Thoracic aorta (tissue), 2 donors: ENCODE results near the gene HERPUD1. TPM values are rescaled to one million over a fixed set of nuclear protein-coding genes. Genes with fewer than 3 reads are reported as not detected.
A peak's percentile ranks its signal among the peaks of the same experiment; 100 is the strongest.

Experiments
- ATAC-seq: fragments of 150-250 bp; one replicate; pipeline ENCODE4 v1.8.0; 2017; ENCODE audit warnings: low read depth; ENCODE audit not compliant: insufficient number of reproducible peaks, low FRiP score
- DNase-seq: peaks from one replicate; pipeline ENCODE4 v3.0.0-alpha.2; 2020; ENCODE audit warnings: low spot score
- H3K27ac ChIP-seq, 2 donors: fragments of 200-600 bp; sonication (generic); 1 replicate in 1 of 2; 2 replicates in 1 of 2; pipeline ENCODE4 v1.5.1; 2016; ENCODE audit warnings: mild to moderate bottlenecking in 2 of 2, moderate library complexity in 2 of 2
- H3K27me3 ChIP-seq: fragments of 200-600 bp; sonication (generic); replicated peaks from 2 replicates; pipeline ENCODE4 v1.6.0; 2016; ENCODE audit warnings: mild to moderate bottlenecking; ENCODE audit not compliant: insufficient read depth
- H3K36me3 ChIP-seq: fragments of 200-600 bp; sonication (generic); one replicate; pipeline ENCODE4 v1.5.1; 2016
- H3K4me1 ChIP-seq, 2 donors: fragments of 200-600 bp; sonication (generic); 1 replicate in 1 of 2; 2 replicates in 1 of 2; pipeline versions ENCODE4 v1.5.1 to v1.6.0; 2016; ENCODE audit warnings: low read depth in 2 of 2, mild to moderate bottlenecking in 1 of 2; ENCODE audit not compliant: control insufficient read depth in 1 of 2
- H3K4me3 ChIP-seq: fragments of 200-600 bp; sonication (generic); 2 replicates; pipeline ENCODE4 v1.5.1; 2016; ENCODE audit warnings: mild to moderate bottlenecking
- H3K9me3 ChIP-seq: fragments of 200-600 bp; sonication (generic); 2 replicates; pipeline ENCODE4 v1.5.1; 2016
- total RNA-seq, 2 donors: library from RNA; depleted of rRNA; stranded (reverse); fragments of >200 nt; gene quantifications; one replicate each; pipeline versions ENCODE4 v1.1.0 to v1.2.3, GENCODE V29; 2016
- TF ChIP-seq, protein P1 (sequence below): fragments of 200-600 bp; sonication (generic); IDR thresholded peaks from one replicate; pipeline ENCODE4 v1.5.1; 2019; ENCODE audit warnings: antibody characterized with exemption

HERPUD1 gene
- total RNA-seq, 2 donors from 2014 or later, result 220 to 232 TPM

GRCh38 chr16:56987692-56988091 lies 55.8 kb downstream of the HERPUD1 start:
- no peak for ATAC-seq
- TF ChIP-seq, protein P1, sequence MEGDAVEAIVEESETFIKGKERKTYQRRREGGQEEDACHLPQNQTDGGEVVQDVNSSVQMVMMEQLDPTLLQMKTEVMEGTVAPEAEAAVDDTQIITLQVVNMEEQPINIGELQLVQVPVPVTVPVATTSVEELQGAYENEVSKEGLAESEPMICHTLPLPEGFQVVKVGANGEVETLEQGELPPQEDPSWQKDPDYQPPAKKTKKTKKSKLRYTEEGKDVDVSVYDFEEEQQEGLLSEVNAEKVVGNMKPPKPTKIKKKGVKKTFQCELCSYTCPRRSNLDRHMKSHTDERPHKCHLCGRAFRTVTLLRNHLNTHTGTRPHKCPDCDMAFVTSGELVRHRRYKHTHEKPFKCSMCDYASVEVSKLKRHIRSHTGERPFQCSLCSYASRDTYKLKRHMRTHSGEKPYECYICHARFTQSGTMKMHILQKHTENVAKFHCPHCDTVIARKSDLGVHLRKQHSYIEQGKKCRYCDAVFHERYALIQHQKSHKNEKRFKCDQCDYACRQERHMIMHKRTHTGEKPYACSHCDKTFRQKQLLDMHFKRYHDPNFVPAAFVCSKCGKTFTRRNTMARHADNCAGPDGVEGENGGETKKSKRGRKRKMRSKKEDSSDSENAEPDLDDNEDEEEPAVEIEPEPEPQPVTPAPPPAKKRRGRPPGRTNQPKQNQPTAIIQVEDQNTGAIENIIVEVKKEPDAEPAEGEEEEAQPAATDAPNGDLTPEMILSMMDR, result no peak
- no peaks in the 10 kb centered on the region for H3K27me3 ChIP-seq
- DNase-seq, result no peak
- no peaks in the 10 kb centered on the region for H3K36me3 ChIP-seq
- peaks cover 24 to 32% of the 10 kb centered on the region in 2 donors for H3K4me1 ChIP-seq
- H3K9me3 ChIP-seq, result no peaks in the 10 kb centered on the region
- H3K27ac ChIP-seq, result no peak overlapping the region
- no peak overlapping the region for H3K4me3 ChIP-seq

- ATAC-seq, result no peak
- DNase-seq, result no peak
- peaks cover 24 to 32% of the 10 kb centered on the region in 2 donors for H3K4me1 ChIP-seq
- H3K36me3 ChIP-seq, result no peaks in the 10 kb centered on the region
- H3K9me3 ChIP-seq, result no peaks in the 10 kb centered on the region
- H3K4me3 ChIP-seq, result peak overlapping the region; percentile 90
- H3K27ac ChIP-seq, result peak overlapping the region; percentile 77 to 87
- H3K27me3 ChIP-seq, result no peaks in the 10 kb centered on the region
- TF ChIP-seq, protein P1, result no peak
Observed at GRCh38 chr16:56988161-56988947, 56.4 kb downstream of the HERPUD1 start.

DNA sequence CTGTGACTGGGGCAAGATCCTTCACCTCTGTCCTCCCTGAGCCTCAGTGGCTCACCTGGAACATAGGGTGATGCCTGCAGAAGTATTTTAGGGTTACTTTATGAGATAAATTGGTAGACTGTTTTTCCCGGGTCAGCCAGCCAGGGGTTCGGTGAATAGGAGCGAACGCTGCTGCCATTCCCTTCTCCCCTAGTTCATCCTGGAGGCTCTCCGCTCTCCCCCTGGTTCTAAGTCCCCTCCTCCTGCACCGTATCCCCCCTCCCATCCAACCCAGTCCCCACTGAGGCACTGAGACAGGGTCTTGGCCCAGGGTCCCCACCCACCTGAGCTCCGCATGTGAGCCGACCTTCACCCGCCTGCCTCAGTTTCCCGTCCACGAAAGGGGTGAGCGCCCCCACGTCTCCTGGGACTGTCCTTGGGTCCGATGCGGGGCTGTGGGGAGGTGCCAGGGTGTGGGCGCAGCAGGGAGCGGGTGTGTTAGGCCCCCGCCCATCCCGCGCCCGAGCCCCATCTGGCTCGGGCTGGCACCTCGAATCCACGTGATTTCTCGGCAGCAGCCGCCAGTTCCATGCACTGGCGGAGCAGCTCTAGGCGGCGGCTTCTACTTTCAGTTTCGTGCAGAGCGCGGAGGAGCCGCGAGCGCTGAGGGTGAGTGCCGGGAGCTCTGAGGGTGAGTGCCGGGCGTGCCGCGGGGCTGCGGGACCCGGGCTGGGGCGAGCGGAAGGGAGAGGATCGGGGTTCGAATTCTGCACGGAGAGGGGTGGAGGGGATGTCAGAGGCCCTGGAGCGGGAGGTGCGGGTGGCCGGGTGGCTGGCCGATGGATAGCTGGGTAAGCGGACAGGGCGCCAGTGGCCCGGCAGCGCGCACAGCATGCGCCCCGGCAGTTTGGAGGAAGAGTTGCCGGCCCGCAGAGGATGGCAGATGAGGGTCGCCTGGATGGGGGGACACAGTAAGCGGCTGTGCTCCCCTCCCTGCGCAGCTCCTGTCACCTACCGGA lies 57.3 kb downstream of the HERPUD1 start, which contains the start of gene NLRC5:
TSS of gene NLRC5 (plus strand) at position 610 of the 998 bp plus-strand sequence. CDS start 31,156 bp downstream, outside the sequence.
- DNase-seq (peak; percentile 41), ATAC-seq (peak; percentile 27)
- Histone ChIP-seq H3K27me3 (no peaks in the 10 kb centered on the region), H3K27ac (peak within 1 kb of the TSS; percentile 77 to 87), H3K9me3 (no peaks in the 10 kb centered on the region), H3K4me3 (peak within 1 kb of the TSS; percentile 90), H3K36me3 (no peaks in the 10 kb centered on the region), H3K4me1 (peaks cover 24 to 32% of the 10 kb centered on the region in 2 donors)
- TF ChIP-seq, protein P1, result no peak

DNA sequence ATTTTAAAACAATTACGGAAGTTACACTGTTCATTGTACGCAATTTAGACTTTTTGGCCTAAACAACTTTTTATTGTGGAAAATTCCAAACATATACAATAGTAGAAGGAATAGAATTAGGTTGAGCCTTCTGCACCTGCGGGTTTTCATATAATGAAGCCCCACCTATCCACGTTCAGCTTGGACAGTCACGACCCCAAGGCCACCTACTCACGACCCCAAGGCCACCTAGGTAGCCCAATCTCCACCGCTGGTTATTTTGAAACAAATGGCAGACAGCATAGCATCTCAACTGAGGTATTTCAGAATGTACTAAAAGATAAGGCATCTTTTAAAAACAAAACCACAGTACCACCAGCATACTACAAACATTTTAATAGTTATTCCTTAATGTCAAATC lies 58.0 kb downstream of the HERPUD1 start:
- no peak for ATAC-seq
- H3K4me3 ChIP-seq, result peak overlapping the region; percentile 90
- H3K4me1 ChIP-seq, result peaks cover 24 to 32% of the 10 kb centered on the region in 2 donors
- DNase-seq, result no peak
- no peaks in the 10 kb centered on the region for H3K9me3 ChIP-seq
- no peaks in the 10 kb centered on the region for H3K27me3 ChIP-seq
- no peaks in the 10 kb centered on the region for H3K36me3 ChIP-seq
- H3K27ac ChIP-seq, result peak overlapping the region; percentile 77 to 87
- TF ChIP-seq, protein P1, result no peak
